Nephron (organoid): ENCODE data around the gene CLDN20.

Experiments
- H3K27ac Mint-ChIP-seq, 3 experiments: 2 replicates each; pipeline ENCODE4 v1.8.0; 2020; ENCODE audit warnings: mixed read lengths in 3 of 3, mild to moderate bottlenecking in 2 of 3, moderate library complexity in 1 of 3
- H3K27me3 Mint-ChIP-seq: 2 replicates; pipeline ENCODE4 v1.8.0; 2021; ENCODE audit warnings: low read depth, mild to moderate bottlenecking, moderate library complexity, mixed read lengths
- H3K36me3 Mint-ChIP-seq: 2 replicates; pipeline ENCODE4 v1.8.0; 2020; ENCODE audit warnings: low read depth, mixed read lengths
- H3K4me1 Mint-ChIP-seq: 2 replicates; pipeline ENCODE4 v1.8.0; 2020; ENCODE audit warnings: mixed read lengths
- H3K4me3 Mint-ChIP-seq, 3 experiments: 2 replicates each; pipeline ENCODE4 v1.8.0; 2020; ENCODE audit warnings: mild to moderate bottlenecking in 3 of 3, mixed read lengths in 3 of 3, moderate library complexity in 2 of 3
- H3K9me3 Mint-ChIP-seq: 2 replicates; pipeline ENCODE4 v1.8.0; 2020; ENCODE audit warnings: mixed read lengths
- TF ChIP-seq, protein P1 (sequence below), 3 experiments: fragments of 200-600 bp; sonication (generic); IDR thresholded peaks; one replicate each; pipeline ENCODE4 v1.5.0; 2021; ENCODE audit warnings: antibody characterized with exemption in 3 of 3; ENCODE audit not compliant: unreplicated experiment in 3 of 3

The CLDN20 gene

GRCh38 chr6:155253337-155253736, 10.5 kb upstream of the CLDN20 start:
- no peaks in the 10 kb centered on the region for H3K9me3 Mint-ChIP-seq
- no peak overlapping the region for H3K4me3 Mint-ChIP-seq
- TF ChIP-seq, protein P1, sequence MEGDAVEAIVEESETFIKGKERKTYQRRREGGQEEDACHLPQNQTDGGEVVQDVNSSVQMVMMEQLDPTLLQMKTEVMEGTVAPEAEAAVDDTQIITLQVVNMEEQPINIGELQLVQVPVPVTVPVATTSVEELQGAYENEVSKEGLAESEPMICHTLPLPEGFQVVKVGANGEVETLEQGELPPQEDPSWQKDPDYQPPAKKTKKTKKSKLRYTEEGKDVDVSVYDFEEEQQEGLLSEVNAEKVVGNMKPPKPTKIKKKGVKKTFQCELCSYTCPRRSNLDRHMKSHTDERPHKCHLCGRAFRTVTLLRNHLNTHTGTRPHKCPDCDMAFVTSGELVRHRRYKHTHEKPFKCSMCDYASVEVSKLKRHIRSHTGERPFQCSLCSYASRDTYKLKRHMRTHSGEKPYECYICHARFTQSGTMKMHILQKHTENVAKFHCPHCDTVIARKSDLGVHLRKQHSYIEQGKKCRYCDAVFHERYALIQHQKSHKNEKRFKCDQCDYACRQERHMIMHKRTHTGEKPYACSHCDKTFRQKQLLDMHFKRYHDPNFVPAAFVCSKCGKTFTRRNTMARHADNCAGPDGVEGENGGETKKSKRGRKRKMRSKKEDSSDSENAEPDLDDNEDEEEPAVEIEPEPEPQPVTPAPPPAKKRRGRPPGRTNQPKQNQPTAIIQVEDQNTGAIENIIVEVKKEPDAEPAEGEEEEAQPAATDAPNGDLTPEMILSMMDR (IDR thresholded peaks at IDR 0.05; ENCODE audit: unreplicated experiment in 3 of 3): no peak
- H3K27ac Mint-ChIP-seq: no peak overlapping the region
- no peaks in the 10 kb centered on the region for H3K27me3 Mint-ChIP-seq
- H3K4me1 Mint-ChIP-seq: no peaks in the 10 kb centered on the region
- peaks cover 50% of the 10 kb centered on the region for H3K36me3 Mint-ChIP-seq

DNA sequence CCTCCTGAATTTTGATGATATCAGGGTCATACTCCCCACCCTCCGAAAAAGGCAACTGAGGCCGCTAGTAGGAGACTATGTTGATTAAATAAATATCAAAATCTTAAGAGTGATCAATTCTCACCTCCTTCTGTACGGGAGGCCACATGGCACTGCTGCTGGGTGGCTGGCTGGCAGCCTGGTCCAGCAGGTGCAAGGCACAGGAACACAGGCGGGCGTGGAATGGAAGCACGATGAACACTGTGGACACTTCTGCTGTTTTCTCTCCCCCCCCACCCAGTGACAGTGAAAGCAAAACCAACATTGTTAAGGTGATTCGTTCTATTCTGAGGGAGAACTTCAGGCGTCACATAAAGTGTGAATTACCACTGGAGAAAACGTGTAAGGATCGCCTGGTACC, 9.7 kb upstream of the CLDN20 start:
- Mint-ChIP-seq H3K4me1 (no peaks in the 10 kb centered on the region), H3K27ac (no peak overlapping the region), H3K36me3 (peaks cover 47% of the 10 kb centered on the region), H3K27me3 (no peaks in the 10 kb centered on the region), H3K9me3 (no peaks in the 10 kb centered on the region), H3K4me3 (no peak overlapping the region)
- TF ChIP-seq, protein P1 (IDR thresholded peaks at IDR 0.05; ENCODE audit: unreplicated experiment in 3 of 3): no peak

DNA sequence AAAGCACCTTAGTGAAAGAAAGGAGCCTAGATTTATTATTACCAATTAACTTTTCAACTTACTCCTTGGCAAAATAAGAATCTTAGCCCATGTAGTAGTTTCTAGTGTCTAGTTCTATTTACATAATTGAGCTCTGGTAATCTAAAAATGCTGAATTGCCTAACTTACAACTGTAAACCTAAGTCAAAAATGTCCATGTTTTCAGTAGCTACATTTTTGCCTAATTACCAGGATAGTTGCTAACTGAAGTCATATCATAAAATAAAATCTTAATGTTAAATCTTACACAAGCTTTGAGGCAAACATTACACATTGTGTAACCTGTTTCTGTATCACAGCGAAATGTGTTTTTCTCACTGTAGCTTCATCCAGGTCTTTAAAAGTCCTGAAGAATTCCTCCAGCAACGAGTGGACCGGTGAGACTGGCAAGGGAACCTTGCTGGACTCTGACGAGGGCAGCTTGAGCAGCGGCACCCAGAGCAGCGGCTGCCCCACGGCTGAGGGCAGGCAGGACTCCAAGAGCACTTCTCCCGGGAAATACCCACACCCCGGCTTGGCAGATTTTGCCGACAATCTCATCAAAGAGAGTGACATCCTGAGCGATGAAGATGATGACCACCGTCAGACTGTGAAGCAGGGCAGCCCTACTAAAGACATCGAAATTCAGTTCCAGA, 7.6 kb upstream of the CLDN20 start:
- H3K4me1 Mint-ChIP-seq: no peaks in the 10 kb centered on the region
- TF ChIP-seq, protein P1 (IDR thresholded peaks at IDR 0.05; ENCODE audit: unreplicated experiment in 3 of 3): no peak
- H3K27me3 Mint-ChIP-seq: no peaks in the 10 kb centered on the region
- no peaks in the 10 kb centered on the region for H3K9me3 Mint-ChIP-seq
- no peak overlapping the region for H3K4me3 Mint-ChIP-seq
- no peak overlapping the region for H3K27ac Mint-ChIP-seq
- H3K36me3 Mint-ChIP-seq: peaks cover 39% of the 10 kb centered on the region

GRCh38 chr6:155257796-155258195, 6.0 kb upstream of the CLDN20 start:
- Mint-ChIP-seq H3K36me3 (peaks cover 36% of the 10 kb centered on the region), H3K27ac (no peak overlapping the region), H3K9me3 (no peaks in the 10 kb centered on the region), H3K4me3 (no peak overlapping the region), H3K4me1 (no peaks in the 10 kb centered on the region), H3K27me3 (no peaks in the 10 kb centered on the region)
- TF ChIP-seq, protein P1 (IDR thresholded peaks at IDR 0.05; ENCODE audit: unreplicated experiment in 3 of 3): no peak

DNA sequence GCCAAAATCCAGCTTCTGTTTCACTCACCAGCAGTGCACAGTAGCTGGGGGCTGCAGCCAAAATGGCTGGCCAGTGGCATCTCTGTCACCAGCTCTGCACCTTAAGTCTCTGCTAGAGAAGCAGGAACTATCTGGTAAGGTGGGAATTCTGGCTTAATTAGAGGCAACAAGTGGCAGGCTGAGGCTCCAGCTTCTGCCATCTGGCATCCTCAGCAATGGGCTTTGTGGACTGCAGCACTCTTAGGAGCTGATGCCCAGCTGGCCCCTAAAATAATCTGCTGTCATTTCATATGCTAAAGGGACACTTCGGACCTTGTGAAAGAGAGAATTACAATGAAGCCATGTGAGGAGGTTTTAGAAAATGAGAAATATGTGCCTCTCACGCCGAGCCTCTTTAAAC, 4.6 kb upstream of the CLDN20 start:
- Mint-ChIP-seq H3K36me3 (peaks cover 30% of the 10 kb centered on the region), H3K4me3 (no peak overlapping the region), H3K4me1 (no peaks in the 10 kb centered on the region), H3K27me3 (no peaks in the 10 kb centered on the region), H3K9me3 (no peaks in the 10 kb centered on the region), H3K27ac (no peak overlapping the region)
- TF ChIP-seq, protein P1 (IDR thresholded peaks at IDR 0.05; ENCODE audit: unreplicated experiment in 3 of 3): no peak

- H3K36me3 Mint-ChIP-seq: peaks cover 27% of the 10 kb centered on the region
- H3K27ac Mint-ChIP-seq: no peak overlapping the region
- H3K27me3 Mint-ChIP-seq: no peaks in the 10 kb centered on the region
- no peaks in the 10 kb centered on the region for H3K9me3 Mint-ChIP-seq
- TF ChIP-seq, protein P1 (IDR thresholded peaks at IDR 0.05; ENCODE audit: unreplicated experiment in 3 of 3): no peak
- H3K4me1 Mint-ChIP-seq: no peaks in the 10 kb centered on the region
- no peak overlapping the region for H3K4me3 Mint-ChIP-seq
These were observed 3.9 kb upstream of the CLDN20 start for GRCh38 chr6:155259897-155260296.
